DND-41 (cell line): Measurements from ENCODE around the gene CFAP61.
A peak's percentile ranks its signal among the peaks of the same experiment; 100 is the strongest.

Experiments used
- ATAC-seq: fragments of 200-7000 bp; cut with Tn5 transposase; 3 replicates; pipeline ENCODE4 v1.9.1; 2021; ENCODE audit warnings: low read depth; ENCODE audit not compliant: insufficient read depth
- DNase-seq: peaks from one replicate; pipeline ENCODE4 v3.0.0-alpha.2; 2020
- H2AFZ ChIP-seq: 2 replicates; pipeline ENCODE4 v1.6.0; 2012; ENCODE audit warnings: low read depth, low read length
- H3K27ac ChIP-seq: 2 replicates; pipeline ENCODE4 v1.5.1; 2012; ENCODE audit warnings: low read length, inconsistent platforms
- H3K27me3 ChIP-seq: fragments of 200-600 bp; sonication (generic); 2 replicates; pipeline ENCODE4 v1.6.0; 2012; ENCODE audit warnings: low read length, mild to moderate bottlenecking, inconsistent platforms; ENCODE audit not compliant: insufficient read depth, poor library complexity
- H3K36me3 ChIP-seq: 2 replicates; pipeline ENCODE4 v1.5.1; 2012; ENCODE audit warnings: low read length, inconsistent platforms; ENCODE audit not compliant: insufficient read depth
- H3K4me1 ChIP-seq: 2 replicates; pipeline ENCODE4 v1.5.1; 2012; ENCODE audit warnings: mild to moderate bottlenecking, low read length; ENCODE audit not compliant: insufficient read depth
- H3K4me2 ChIP-seq: 2 replicates; pipeline ENCODE4 v1.6.0; 2012; ENCODE audit warnings: mild to moderate bottlenecking, moderate library complexity, low read length, inconsistent platforms; ENCODE audit not compliant: insufficient read depth
- H3K4me3 ChIP-seq, 2 experiments: fragments of 200-600 bp in 1 of 2; shearing (Covaris generic) in 1 of 2; 2 replicates each; pipeline ENCODE4 v1.5.1; 2012 to 2016; ENCODE audit warnings: inconsistent platforms in 2 of 2, low read length in 2 of 2, mild to moderate bottlenecking in 2 of 2, low read depth in 1 of 2, moderate library complexity in 1 of 2
- H3K79me2 ChIP-seq: 2 replicates; pipeline ENCODE4 v1.6.0; 2012; ENCODE audit warnings: low read length, inconsistent platforms; ENCODE audit not compliant: insufficient read depth
- H3K9ac ChIP-seq: 2 replicates; pipeline ENCODE4 v1.6.0; 2012; ENCODE audit warnings: low read depth, mild to moderate bottlenecking, inconsistent platforms, low read length, moderate library complexity
- H3K9me3 ChIP-seq: 2 replicates; pipeline ENCODE4 v1.5.1; 2012; ENCODE audit warnings: low read length, moderate library complexity, mild to moderate bottlenecking, inconsistent platforms; ENCODE audit not compliant: insufficient read depth, severe bottlenecking
- H4K20me1 ChIP-seq: 2 replicates; pipeline ENCODE4 v1.6.0; 2012; ENCODE audit warnings: low read length; ENCODE audit not compliant: insufficient read depth
- EZH2 ChIP-seq: IDR thresholded peaks from 3 replicates; pipeline ENCODE4 v1.6.1; 2012; ENCODE audit warnings: borderline replicate concordance, low read depth, mild to moderate bottlenecking, moderate library complexity, low read length, inconsistent platforms; ENCODE audit not compliant: severe bottlenecking
- TF ChIP-seq, protein P1 (sequence below): IDR thresholded peaks from 2 replicates; pipeline ENCODE4 v1.5.1; 2012; ENCODE audit warnings: borderline replicate concordance, low read length, moderate library complexity, mild to moderate bottlenecking; ENCODE audit not compliant: poor library complexity, severe bottlenecking; ENCODE audit errors: extremely low read depth

Gene CFAP61

GRCh38 chr20:20405623-20406022, 353.3 kb downstream of the CFAP61 start:
- Histone ChIP-seq H3K4me1 (no peaks in the 10 kb centered on the region), H3K36me3 (no peaks in the 10 kb centered on the region), H3K4me2 (no peak overlapping the region), H3K27ac (no peak overlapping the region), H3K9me3 (no peaks in the 10 kb centered on the region), H3K27me3 (no peaks in the 10 kb centered on the region), H4K20me1 (no peaks in the 10 kb centered on the region), H3K79me2 (no peaks in the 10 kb centered on the region), H3K9ac (no peak overlapping the region), H2AFZ (no peak overlapping the region), H3K4me3 (no peak overlapping the region)
- TF ChIP-seq, protein P1, sequence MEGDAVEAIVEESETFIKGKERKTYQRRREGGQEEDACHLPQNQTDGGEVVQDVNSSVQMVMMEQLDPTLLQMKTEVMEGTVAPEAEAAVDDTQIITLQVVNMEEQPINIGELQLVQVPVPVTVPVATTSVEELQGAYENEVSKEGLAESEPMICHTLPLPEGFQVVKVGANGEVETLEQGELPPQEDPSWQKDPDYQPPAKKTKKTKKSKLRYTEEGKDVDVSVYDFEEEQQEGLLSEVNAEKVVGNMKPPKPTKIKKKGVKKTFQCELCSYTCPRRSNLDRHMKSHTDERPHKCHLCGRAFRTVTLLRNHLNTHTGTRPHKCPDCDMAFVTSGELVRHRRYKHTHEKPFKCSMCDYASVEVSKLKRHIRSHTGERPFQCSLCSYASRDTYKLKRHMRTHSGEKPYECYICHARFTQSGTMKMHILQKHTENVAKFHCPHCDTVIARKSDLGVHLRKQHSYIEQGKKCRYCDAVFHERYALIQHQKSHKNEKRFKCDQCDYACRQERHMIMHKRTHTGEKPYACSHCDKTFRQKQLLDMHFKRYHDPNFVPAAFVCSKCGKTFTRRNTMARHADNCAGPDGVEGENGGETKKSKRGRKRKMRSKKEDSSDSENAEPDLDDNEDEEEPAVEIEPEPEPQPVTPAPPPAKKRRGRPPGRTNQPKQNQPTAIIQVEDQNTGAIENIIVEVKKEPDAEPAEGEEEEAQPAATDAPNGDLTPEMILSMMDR: no peak
- no peak for TF ChIP-seq EZH2
- DNase-seq: peak; percentile 29
- peak; percentile 51 for ATAC-seq

GRCh38 chr20:20406306-20406705, 354.0 kb downstream of the CFAP61 start:
- H3K9me3 ChIP-seq: no peaks in the 10 kb centered on the region
- no peak overlapping the region for H3K4me3 ChIP-seq
- no peaks in the 10 kb centered on the region for H3K36me3 ChIP-seq
- H3K27me3 ChIP-seq: no peaks in the 10 kb centered on the region
- H2AFZ ChIP-seq: no peak overlapping the region
- no peak overlapping the region for H3K4me2 ChIP-seq
- H3K79me2 ChIP-seq: no peaks in the 10 kb centered on the region
- H3K4me1 ChIP-seq: no peaks in the 10 kb centered on the region
- TF ChIP-seq, protein P1: no peak
- no peak for TF ChIP-seq EZH2
- no peak overlapping the region for H3K27ac ChIP-seq
- H4K20me1 ChIP-seq: no peaks in the 10 kb centered on the region
- no peak overlapping the region for H3K9ac ChIP-seq
- no peak for DNase-seq
- no peak for ATAC-seq

GRCh38 chr20:20407891-20408805, 355.8 kb downstream of the CFAP61 start:
- Histone ChIP-seq H3K27me3 (no peaks in the 10 kb centered on the region), H3K9me3 (no peaks in the 10 kb centered on the region), H3K79me2 (no peaks in the 10 kb centered on the region), H3K4me3 (no peak overlapping the region), H3K4me2 (no peak overlapping the region), H3K36me3 (no peaks in the 10 kb centered on the region), H3K27ac (no peak overlapping the region), H4K20me1 (no peaks in the 10 kb centered on the region), H3K4me1 (no peaks in the 10 kb centered on the region), H2AFZ (no peak overlapping the region), H3K9ac (no peak overlapping the region)
- ATAC-seq (no peak), DNase-seq (no peak)
- TF ChIP-seq, protein P1: peak; percentile 24
- no peak for TF ChIP-seq EZH2
